B cell (primary cell): ENCODE results near the gene KRT12. TPM values are rescaled to one million over a fixed set of nuclear protein-coding genes. Genes with fewer than 3 reads are reported as not detected.

ENCODE experiments used
- ATAC-seq: fragments of 200-7000 bp; cut with Tn5 transposase; one replicate; pipeline ENCODE4 v1.10.0; 2021; ENCODE audit warnings: low read depth, mild to moderate bottlenecking, moderate number of reproducible peaks, moderate library complexity
- CTCF ChIA-PET: fragments of 350-600 bp; sonication (Branson Sonifier 250); formaldehyde crosslinking; loops from one replicate; lab custom pipeline; 2021; ENCODE audit warnings: antibody characterized with exemption, inconsistent platforms; lab: Charles Lee
- POLR2A ChIA-PET: fragments of 350-600 bp; sonication (Branson Sonifier 250); formaldehyde crosslinking; loops from one replicate; lab custom pipeline; 2021; ENCODE audit warnings: antibody characterized with exemption; lab: Charles Lee
- DNase-seq: peaks from one replicate; pipeline ENCODE4 v3.0.0; 2013
- H2AFZ ChIP-seq: 2 replicates; pipeline ENCODE4 v1.6.1; 2012; ENCODE audit warnings: mild to moderate bottlenecking, low read depth, low read length; ENCODE audit not compliant: insufficient read depth, poor library complexity, severe bottlenecking
- H3K27ac ChIP-seq, 2 donors: 1 replicate in 1 of 2; 2 replicates in 1 of 2; pipeline ENCODE4 v1.5.1; 2012 to 2013; ENCODE audit warnings: low read length in 2 of 2, mild to moderate bottlenecking in 2 of 2, moderate library complexity in 1 of 2
- H3K27me3 ChIP-seq, 4 experiments: fragments of 200-600 bp in 1 of 4; sonication (generic) in 1 of 4; replicated peaks in 1 of 4; 1 replicate in 2 of 4; 2 replicates in 2 of 4; pipeline versions ENCODE4 v1.6.1 to v1.7.0; 2013 to 2016; ENCODE audit warnings: low read length in 3 of 4, mild to moderate bottlenecking in 2 of 4, mixed read lengths in 1 of 4, moderate library complexity in 1 of 4; ENCODE audit not compliant: insufficient read depth in 4 of 4, control insufficient read depth in 3 of 4; ENCODE audit errors: control extremely low read depth in 1 of 4
- H3K36me3 ChIP-seq, 2 experiments: replicated peaks in 1 of 2; 1 replicate in 1 of 2; 2 replicates in 1 of 2; pipeline versions ENCODE4 v1.6.1 to v1.7.1; 2013; ENCODE audit warnings: low read length in 1 of 2; ENCODE audit not compliant: insufficient read depth in 2 of 2, control insufficient read depth in 1 of 2; ENCODE audit errors: control extremely low read depth in 1 of 2, extremely low read depth in 1 of 2
- H3K4me1 ChIP-seq, 2 donors: fragments of 200-600 bp in 1 of 2; sonication (generic) in 1 of 2; 1 replicate in 1 of 2; 2 replicates in 1 of 2; pipeline versions ENCODE4 v1.5.1 to v1.6.1; 2013 to 2017; ENCODE audit warnings: low read length in 2 of 2; ENCODE audit not compliant: control insufficient read depth in 2 of 2, insufficient read depth in 2 of 2
- H3K4me2 ChIP-seq: replicated peaks from 2 replicates; pipeline ENCODE3; 2012; ENCODE audit warnings: mild to moderate bottlenecking, low read depth, low read length; ENCODE audit not compliant: poor library complexity, severe bottlenecking
- H3K4me3 ChIP-seq, 5 experiments: fragments of 200-600 bp in 1 of 5; sonication (generic) in 1 of 5; 1 replicate in 3 of 5; 2 replicates in 2 of 5; pipeline versions ENCODE4 v1.5.1 to v1.7.0; 2011 to 2016; ENCODE audit warnings: low read length in 4 of 5, mild to moderate bottlenecking in 4 of 5, low read depth in 2 of 5, control low read depth in 1 of 5, moderate library complexity in 1 of 5; ENCODE audit not compliant: insufficient read depth in 1 of 5; ENCODE audit errors: control extremely low read depth in 1 of 5, extremely low read depth in 1 of 5
- H3K79me2 ChIP-seq: fragments of 200-600 bp; sonication (generic); one replicate; pipeline ENCODE4 v1.6.0; 2016; ENCODE audit warnings: low read length; ENCODE audit not compliant: control insufficient read depth, insufficient read depth
- H3K9ac ChIP-seq: fragments of 200-600 bp; sonication (generic); 2 replicates; pipeline ENCODE4 v1.6.1; 2017; ENCODE audit warnings: mild to moderate bottlenecking, low read length, moderate library complexity
- H3K9me3 ChIP-seq, 3 donors: one replicate each; pipeline versions ENCODE4 v1.6.1 to v1.7.1; 2013; ENCODE audit warnings: low read length in 2 of 3; ENCODE audit not compliant: control insufficient read depth in 2 of 3, insufficient read depth in 1 of 3; ENCODE audit errors: control extremely low read depth in 1 of 3
- H4K20me1 ChIP-seq: 2 replicates; pipeline ENCODE4 v1.6.0; 2012; ENCODE audit warnings: mild to moderate bottlenecking, low read length; ENCODE audit not compliant: insufficient read depth, control insufficient read depth, poor library complexity, severe bottlenecking
- H3K27ac Mint-ChIP-seq: one replicate; pipeline ENCODE4 v1.8.0; 2021; ENCODE audit warnings: mixed read lengths
- H3K27me3 Mint-ChIP-seq: one replicate; pipeline ENCODE4 v1.8.0; 2021; ENCODE audit warnings: mixed read lengths
- H3K4me1 Mint-ChIP-seq: one replicate; pipeline ENCODE4 v1.8.0; 2021; ENCODE audit warnings: mixed read lengths
- H3K4me3 Mint-ChIP-seq: one replicate; pipeline ENCODE4 v1.8.0; 2021; ENCODE audit warnings: mixed read lengths
- H3K9me3 Mint-ChIP-seq: one replicate; pipeline ENCODE4 v1.8.0; 2022; ENCODE audit warnings: mixed read lengths; ENCODE audit not compliant: insufficient read depth
- CTCF ChIP-seq: fragments of 200-600 bp; IDR thresholded peaks from one replicate; pipeline ENCODE4 v1.8.0; 2022; ENCODE audit warnings: antibody characterized with exemption, mild to moderate bottlenecking
- EZH2 ChIP-seq: IDR thresholded peaks from 2 replicates; pipeline ENCODE4 v1.6.1; 2012; ENCODE audit warnings: borderline replicate concordance, low read depth, mild to moderate bottlenecking, moderate library complexity, low read length; ENCODE audit not compliant: insufficient read depth, poor library complexity, severe bottlenecking
- WGBS: methylation state at CpG from one replicate; pipeline ENCODE4 v1.1.5; 2013; ENCODE audit warnings: missing lambda C conversion rate; ENCODE audit not compliant: insufficient coverage; 5-methylcytosine and 5-hydroxymethylcytosine counted together
- intact Hi-C: fragments of 100-400 bp; cut with micrococcal nuclease; formaldehyde crosslinking; loops from one replicate; pipeline ENCODE4 v1.10.0; 2022
- polyA plus RNA-seq: library from polyadenylated mRNA; depleted of rRNA; stranded (reverse); fragments of >200 nt; gene quantifications from 2 replicates; pipeline ENCODE4 v1.2.3, GENCODE V29; 2012
- total RNA-seq, 2 donors: library from RNA; stranded (reverse); fragments of 120-200 nt in 1 of 2; gene quantifications; 1 replicate in 1 of 2; 2 replicates in 1 of 2; pipeline versions ENCODE4 v1.2.3 to v1.2.4, GENCODE V29; 2013 to 2022

KRT12 gene
- total and polyA plus RNA-seq, 2 donors (not counting 1 experiment from before 2014, with no cell fraction given), result not detected

GRCh38 chr17:40872416-40872815 lies 5.4 kb upstream of the KRT12 start:
- TF ChIP-seq CTCF, result no peak
- Mint-ChIP-seq H3K27ac (no peak overlapping the region), H3K9me3 (no peaks in the 10 kb centered on the region), H3K4me1 (no peaks in the 10 kb centered on the region), H3K4me3 (no peak overlapping the region), H3K27me3 (peaks cover 38% of the 10 kb centered on the region)
- H3K9me3 ChIP-seq, result peaks cover 0 to 1% (median 0%) of the 10 kb centered on the region in 3 donors
- ATAC-seq, result no peak
- no peak overlapping the region for H3K4me3 ChIP-seq
- no peak overlapping the region for H3K4me2 ChIP-seq
- intact Hi-C loops, result no loop called here
- peaks cover 0 to 18% (median 4%) of the 10 kb centered on the region in 4 experiments for H3K27me3 ChIP-seq
- H4K20me1 ChIP-seq, result no peaks in the 10 kb centered on the region
- no peak overlapping the region for H3K27ac ChIP-seq
- CTCF ChIA-PET, result no interaction called here
- H3K9ac ChIP-seq, result no peak overlapping the region
- no peaks in the 10 kb centered on the region for H3K79me2 ChIP-seq
- H3K4me1 ChIP-seq, result no peaks in the 10 kb centered on the region
- POLR2A ChIA-PET, result no interaction called here
- no peak overlapping the region for H2AFZ ChIP-seq
- H3K36me3 ChIP-seq, result no peaks in the 10 kb centered on the region
- no peak for DNase-seq

DNA sequence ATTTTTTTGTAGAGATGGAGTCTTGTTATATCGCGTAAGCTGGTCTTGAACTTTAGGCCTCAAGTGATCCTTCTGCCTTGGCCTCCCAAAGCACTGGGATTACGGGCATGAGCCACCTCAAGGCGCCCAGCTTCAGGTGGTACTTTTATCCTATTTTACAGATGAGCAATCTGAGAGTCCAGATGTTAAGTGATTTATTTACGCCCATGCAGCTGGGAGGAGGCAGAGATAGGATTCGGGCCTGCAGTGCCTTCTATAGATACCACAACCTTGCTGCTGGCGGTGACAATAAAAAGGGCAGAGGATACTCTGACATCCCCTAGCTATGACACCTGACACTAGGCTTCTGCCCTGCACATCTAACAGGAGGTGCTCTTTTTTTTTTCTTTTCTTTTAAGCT lies 4.3 kb upstream of the KRT12 start:
- Histone ChIP-seq H3K4me1 (no peaks in the 10 kb centered on the region), H3K9ac (no peak overlapping the region), H3K4me2 (no peak overlapping the region), H3K4me3 (no peak overlapping the region), H3K36me3 (no peaks in the 10 kb centered on the region), H3K27ac (no peak overlapping the region), H4K20me1 (no peaks in the 10 kb centered on the region), H3K9me3 (peaks cover 0 to 1% (median 0%) of the 10 kb centered on the region in 3 donors), H3K79me2 (no peaks in the 10 kb centered on the region), H2AFZ (no peak overlapping the region), H3K27me3 (peaks cover 0 to 18% (median 10%) of the 10 kb centered on the region in 4 experiments)
- ATAC-seq (no peak), DNase-seq (no peak)
- TF ChIP-seq CTCF (no peak), EZH2 (no peak)
- intact Hi-C loops, result no loop called here
- ChIA-PET POLR2A (interaction anchor here (0.6 kb wide), 1 partner anchor 680 kb away, joined by 6 read pairs; no protein-coding TSS in a partner anchor), CTCF (interaction anchor here (0.5 kb wide), 1 partner anchor 680 kb away, joined by 3 read pairs; no protein-coding TSS in a partner anchor)
- Mint-ChIP-seq H3K27me3 (peaks cover 43% of the 10 kb centered on the region), H3K4me3 (no peak overlapping the region), H3K4me1 (no peaks in the 10 kb centered on the region), H3K9me3 (no peaks in the 10 kb centered on the region), H3K27ac (no peak overlapping the region)
- 82% methylated on average over 4 of the region's 7 CpGs for WGBS
